Keratinocyte (primary cell): Measurements from ENCODE around the gene SZT2. TPM values are rescaled to one million over a fixed set of nuclear protein-coding genes. Genes with fewer than 3 reads are reported as not detected.
A peak's percentile ranks its signal among the peaks of the same experiment; 100 is the strongest.

ENCODE experiments used
- DNase-seq: peaks from one replicate; pipeline ENCODE4 v3.0.0-alpha.2; 2011; ENCODE audit warnings: low read depth, missing footprints, low spot score
- FAIRE-seq: peaks from 2 replicates; lab custom pipeline; 2011; peaks lifted over from hg19 to GRCh38; lab: Jason Lieb, UNC
- H2AFZ ChIP-seq: 2 replicates; pipeline ENCODE4 v1.6.0; 2012; ENCODE audit warnings: low read length, control low read depth, inconsistent platforms; ENCODE audit not compliant: control insufficient read depth
- H3K27ac ChIP-seq: 2 replicates; pipeline ENCODE4 v1.5.1; 2011; ENCODE audit warnings: low read length; ENCODE audit not compliant: control insufficient read depth, insufficient read depth
- H3K27me3 ChIP-seq: 3 replicates; pipeline ENCODE4 v1.6.0; 2011; ENCODE audit warnings: low read length; ENCODE audit not compliant: control insufficient read depth, insufficient read depth; ENCODE audit errors: extremely low read depth
- H3K36me3 ChIP-seq, 2 experiments: 2 replicates in 1 of 2; 3 replicates in 1 of 2; pipeline ENCODE4 v1.5.1; 2011; ENCODE audit warnings: low read length in 2 of 2, mild to moderate bottlenecking in 1 of 2; ENCODE audit not compliant: control insufficient read depth in 2 of 2, insufficient read depth in 2 of 2; ENCODE audit errors: extremely low read depth in 1 of 2
- H3K4me1 ChIP-seq: 3 replicates; pipeline ENCODE4 v1.5.1; 2011; ENCODE audit warnings: low read length; ENCODE audit not compliant: control insufficient read depth, insufficient read depth; ENCODE audit errors: extremely low read depth
- H3K4me2 ChIP-seq: 3 replicates; pipeline ENCODE4 v1.6.0; 2011; ENCODE audit warnings: low read depth, low read length; ENCODE audit not compliant: control insufficient read depth, insufficient read depth; ENCODE audit errors: extremely low read depth
- H3K4me3 ChIP-seq, 3 experiments: fragments of 200-600 bp in 1 of 3; sonication (generic) in 1 of 3; 2 replicates in 2 of 3; 3 replicates in 1 of 3; pipeline ENCODE4 v1.5.1; 2011 to 2016; ENCODE audit warnings: low read length in 3 of 3, mild to moderate bottlenecking in 3 of 3, control low read depth in 2 of 3, inconsistent platforms in 1 of 3, low read depth in 1 of 3, mixed read lengths in 1 of 3, mixed run types in 1 of 3, moderate library complexity in 1 of 3; ENCODE audit not compliant: control insufficient read depth in 2 of 3, insufficient read depth in 2 of 3; ENCODE audit errors: extremely low read depth in 1 of 3
- H3K79me2 ChIP-seq: 2 replicates; pipeline ENCODE4 v1.6.0; 2012; ENCODE audit warnings: low read length; ENCODE audit not compliant: control insufficient read depth, insufficient read depth
- H3K9ac ChIP-seq: 3 replicates; pipeline ENCODE4 v1.6.0; 2011; ENCODE audit warnings: low read length; ENCODE audit not compliant: control insufficient read depth, insufficient read depth; ENCODE audit errors: extremely low read depth
- H3K9me1 ChIP-seq: 3 replicates; pipeline ENCODE4 v1.6.0; 2011; ENCODE audit warnings: low read length; ENCODE audit not compliant: control insufficient read depth, insufficient read depth; ENCODE audit errors: extremely low read depth
- H3K9me3 ChIP-seq: 2 replicates; pipeline ENCODE4 v1.5.1; 2012; ENCODE audit warnings: low read depth, low read length; ENCODE audit not compliant: control insufficient read depth
- H4K20me1 ChIP-seq: 3 replicates; pipeline ENCODE4 v1.6.0; 2011; ENCODE audit warnings: low read length; ENCODE audit not compliant: control insufficient read depth, insufficient read depth; ENCODE audit errors: extremely low read depth
- EZH2 ChIP-seq: IDR thresholded peaks from one replicate; pipeline ENCODE4 v1.6.1; 2012; ENCODE audit warnings: inconsistent platforms, mild to moderate bottlenecking, low read length, moderate library complexity
- dilution Hi-C: fragments of 300-500 bp; cut with MboI; formaldehyde crosslinking; loops from one replicate; pipeline ENCODE4 v1.7.0; 2020; ENCODE audit warnings: low sequenced_read_pairs; ENCODE audit not compliant: extremely low pct_ligation_motif_present
- polyA plus RNA-seq, 5 experiments: library from polyadenylated mRNA; depleted of rRNA in 3 of 5; stranded (reverse) in 3 of 5; stranded (forward) in 1 of 5; unstranded in 1 of 5; fragments of >200 nt; gene quantifications; 1 replicate in 1 of 5; 2 replicates in 3 of 5; 3 replicates in 1 of 5; pipeline versions ENCODE4 v1.2.1 to v1.2.3, GENCODE V29; 2011 to 2012; ENCODE audit warnings: missing spikeins in 2 of 5, low read depth in 1 of 5, low replicate concordance in 1 of 5
- TF ChIP-seq, protein P1 (sequence below), 3 experiments: IDR thresholded peaks in 1 of 3; conservative IDR thresholded peaks in 1 of 3; optimal IDR thresholded peaks in 1 of 3; 2 replicates in 2 of 3; 3 replicates in 1 of 3; pipeline versions ENCODE3 to v1.5.1; 2011; ENCODE audit warnings: low read length in 3 of 3, mild to moderate bottlenecking in 3 of 3, moderate library complexity in 2 of 3, control low read depth in 1 of 3, inconsistent platforms in 1 of 3; ENCODE audit not compliant: insufficient read depth in 2 of 3; ENCODE audit errors: extremely low read depth in 1 of 3

SZT2 gene
- polyA plus RNA-seq, 1 donor (not counting 4 experiments of a cell fraction or from before 2014, with no cell fraction given), result 6.1 TPM

- H3K27me3 ChIP-seq, result no peaks in the 10 kb centered on the region
- peaks cover 16% of the 10 kb centered on the region for H3K4me1 ChIP-seq
- H3K4me3 ChIP-seq, result peak overlapping the region; percentile 41 to 80 (median 70)
- H3K27ac ChIP-seq, result peak overlapping the region; percentile 90
- no peak for DNase-seq
- no peaks in the 10 kb centered on the region for H3K9me1 ChIP-seq
- no peak for TF ChIP-seq EZH2
- TF ChIP-seq, protein P1, sequence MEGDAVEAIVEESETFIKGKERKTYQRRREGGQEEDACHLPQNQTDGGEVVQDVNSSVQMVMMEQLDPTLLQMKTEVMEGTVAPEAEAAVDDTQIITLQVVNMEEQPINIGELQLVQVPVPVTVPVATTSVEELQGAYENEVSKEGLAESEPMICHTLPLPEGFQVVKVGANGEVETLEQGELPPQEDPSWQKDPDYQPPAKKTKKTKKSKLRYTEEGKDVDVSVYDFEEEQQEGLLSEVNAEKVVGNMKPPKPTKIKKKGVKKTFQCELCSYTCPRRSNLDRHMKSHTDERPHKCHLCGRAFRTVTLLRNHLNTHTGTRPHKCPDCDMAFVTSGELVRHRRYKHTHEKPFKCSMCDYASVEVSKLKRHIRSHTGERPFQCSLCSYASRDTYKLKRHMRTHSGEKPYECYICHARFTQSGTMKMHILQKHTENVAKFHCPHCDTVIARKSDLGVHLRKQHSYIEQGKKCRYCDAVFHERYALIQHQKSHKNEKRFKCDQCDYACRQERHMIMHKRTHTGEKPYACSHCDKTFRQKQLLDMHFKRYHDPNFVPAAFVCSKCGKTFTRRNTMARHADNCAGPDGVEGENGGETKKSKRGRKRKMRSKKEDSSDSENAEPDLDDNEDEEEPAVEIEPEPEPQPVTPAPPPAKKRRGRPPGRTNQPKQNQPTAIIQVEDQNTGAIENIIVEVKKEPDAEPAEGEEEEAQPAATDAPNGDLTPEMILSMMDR (optimal IDR thresholded peaks at IDR 0.05 in 1 of 3, IDR thresholded peaks at IDR 0.05 in 1 of 3, conservative IDR thresholded peaks at IDR 0.05 in 1 of 3; ENCODE audit: extremely low read depth in 1 of 3, insufficient read depth in 2 of 3, low read length in 3 of 3), result no peak
- H3K36me3 ChIP-seq, result no peaks in the 10 kb centered on the region
- H3K79me2 ChIP-seq, result no peaks in the 10 kb centered on the region
- FAIRE-seq, result no peak
- H3K9ac ChIP-seq, result peak overlapping the region; percentile 87
- peak overlapping the region; percentile 93 for H2AFZ ChIP-seq
- H4K20me1 ChIP-seq, result no peaks in the 10 kb centered on the region
- no peaks in the 10 kb centered on the region for H3K9me3 ChIP-seq
- dilution Hi-C loops, result no loop called here
- H3K4me2 ChIP-seq, result peak overlapping the region; percentile 90
Measured at GRCh38 chr1:43348809-43349593, 40.7 kb upstream of the SZT2 start.

GRCh38 chr1:43349594-43350306 lies 39.9 kb upstream of the SZT2 start:
- H4K20me1 ChIP-seq, result no peaks in the 10 kb centered on the region
- H3K27me3 ChIP-seq, result no peaks in the 10 kb centered on the region
- peaks cover 16% of the 10 kb centered on the region for H3K4me1 ChIP-seq
- H3K27ac ChIP-seq, result peak overlapping the region; percentile 90
- H3K9me1 ChIP-seq, result no peaks in the 10 kb centered on the region
- peak overlapping the region in 2 of 3 experiments; percentile 70 to 80 for H3K4me3 ChIP-seq
- TF ChIP-seq, protein P1 (optimal IDR thresholded peaks at IDR 0.05 in 1 of 3, IDR thresholded peaks at IDR 0.05 in 1 of 3, conservative IDR thresholded peaks at IDR 0.05 in 1 of 3; ENCODE audit: extremely low read depth in 1 of 3, insufficient read depth in 2 of 3, low read length in 3 of 3), result no peak
- no peak for TF ChIP-seq EZH2
- peak overlapping the region; percentile 90 for H3K4me2 ChIP-seq
- dilution Hi-C loops, result no loop called here
- no peak for DNase-seq
- peak overlapping the region; percentile 87 for H3K9ac ChIP-seq
- no peaks in the 10 kb centered on the region for H3K9me3 ChIP-seq
- FAIRE-seq, result peak; percentile 41
- no peaks in the 10 kb centered on the region for H3K79me2 ChIP-seq
- H2AFZ ChIP-seq, result peak overlapping the region; percentile 93
- no peaks in the 10 kb centered on the region for H3K36me3 ChIP-seq
